Thyroid gland (tissue), 4 donors: ENCODE results near the gene NECTIN2.

Experiments used
- POLR2A ChIP-seq, 2 donors: fragments of 450-650 bp; IDR thresholded peaks; one replicate each; pipeline ENCODE4 v1.6.1; 2017; ENCODE audit warnings: antibody characterized with exemption in 2 of 2, mild to moderate bottlenecking in 2 of 2, moderate library complexity in 1 of 2
- TF ChIP-seq, protein P1 (sequence below), 6 experiments: fragments of 200-600 bp in 3 of 6; fragments of 450-650 bp in 3 of 6; sonication (generic) in 3 of 6; IDR thresholded peaks; one replicate each; pipeline ENCODE4 v1.5.1; 2016 to 2019; ENCODE audit warnings: antibody characterized with exemption in 6 of 6, mild to moderate bottlenecking in 2 of 6, inconsistent platforms in 1 of 6, moderate library complexity in 1 of 6

DNA sequence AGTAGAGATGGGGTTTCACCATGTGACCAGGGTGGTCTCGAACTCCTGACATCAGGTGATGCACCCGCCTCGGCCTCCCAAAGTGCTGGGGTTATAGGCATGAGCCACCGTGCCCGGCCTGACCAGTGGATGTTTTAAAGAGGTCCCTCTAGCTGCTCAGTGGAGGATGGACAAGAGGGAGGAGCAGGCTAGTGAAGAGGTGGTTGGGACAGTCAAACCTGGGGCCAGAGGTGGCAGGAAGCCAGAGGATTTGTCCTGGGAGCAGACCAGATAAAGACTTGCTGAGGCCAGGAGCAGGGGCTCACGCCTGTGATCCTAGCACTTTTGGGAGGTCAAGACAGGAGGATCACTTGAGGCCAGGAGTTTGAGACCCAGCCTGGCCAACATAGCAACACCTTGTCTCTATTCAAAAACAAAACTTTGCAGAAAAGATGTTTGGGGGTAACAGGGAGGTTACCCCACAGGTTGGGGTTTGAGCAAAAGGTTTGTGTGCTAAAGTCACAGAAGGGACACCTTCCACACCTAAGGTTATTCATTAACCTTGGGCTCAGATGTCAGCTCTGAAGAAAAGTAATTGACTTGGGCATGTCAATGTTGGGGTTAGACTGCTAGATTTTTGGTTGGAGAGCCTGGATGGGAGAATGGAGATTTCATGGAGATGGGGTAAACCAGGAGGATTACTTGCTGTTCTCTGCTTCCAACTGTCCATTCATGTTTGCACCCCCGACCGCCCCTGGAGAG is 28.2 kb upstream of the NECTIN2 start:
- TF ChIP-seq, protein P1, sequence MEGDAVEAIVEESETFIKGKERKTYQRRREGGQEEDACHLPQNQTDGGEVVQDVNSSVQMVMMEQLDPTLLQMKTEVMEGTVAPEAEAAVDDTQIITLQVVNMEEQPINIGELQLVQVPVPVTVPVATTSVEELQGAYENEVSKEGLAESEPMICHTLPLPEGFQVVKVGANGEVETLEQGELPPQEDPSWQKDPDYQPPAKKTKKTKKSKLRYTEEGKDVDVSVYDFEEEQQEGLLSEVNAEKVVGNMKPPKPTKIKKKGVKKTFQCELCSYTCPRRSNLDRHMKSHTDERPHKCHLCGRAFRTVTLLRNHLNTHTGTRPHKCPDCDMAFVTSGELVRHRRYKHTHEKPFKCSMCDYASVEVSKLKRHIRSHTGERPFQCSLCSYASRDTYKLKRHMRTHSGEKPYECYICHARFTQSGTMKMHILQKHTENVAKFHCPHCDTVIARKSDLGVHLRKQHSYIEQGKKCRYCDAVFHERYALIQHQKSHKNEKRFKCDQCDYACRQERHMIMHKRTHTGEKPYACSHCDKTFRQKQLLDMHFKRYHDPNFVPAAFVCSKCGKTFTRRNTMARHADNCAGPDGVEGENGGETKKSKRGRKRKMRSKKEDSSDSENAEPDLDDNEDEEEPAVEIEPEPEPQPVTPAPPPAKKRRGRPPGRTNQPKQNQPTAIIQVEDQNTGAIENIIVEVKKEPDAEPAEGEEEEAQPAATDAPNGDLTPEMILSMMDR (IDR thresholded peaks at IDR 0.05) = no peak
- no peak for TF ChIP-seq POLR2A (IDR thresholded peaks at IDR 0.05)
